DMS153 treated with DMSO at 0.1 percent for 48 hours (cell line): ENCODE measurements around the gene PROCR.
"Not testable (repeated sequence)": the region's sequence is repeated elsewhere in the genome, so short reads cannot be mapped to it uniquely, and the experiment has no call there.

ENCODE experiments used
- DNase-seq: peaks from one replicate; lab custom pipeline; 2025; ENCODE audit not compliant: unreplicated experiment; lab: John Stamatoyannopoulos, UW

PROCR gene

DNA sequence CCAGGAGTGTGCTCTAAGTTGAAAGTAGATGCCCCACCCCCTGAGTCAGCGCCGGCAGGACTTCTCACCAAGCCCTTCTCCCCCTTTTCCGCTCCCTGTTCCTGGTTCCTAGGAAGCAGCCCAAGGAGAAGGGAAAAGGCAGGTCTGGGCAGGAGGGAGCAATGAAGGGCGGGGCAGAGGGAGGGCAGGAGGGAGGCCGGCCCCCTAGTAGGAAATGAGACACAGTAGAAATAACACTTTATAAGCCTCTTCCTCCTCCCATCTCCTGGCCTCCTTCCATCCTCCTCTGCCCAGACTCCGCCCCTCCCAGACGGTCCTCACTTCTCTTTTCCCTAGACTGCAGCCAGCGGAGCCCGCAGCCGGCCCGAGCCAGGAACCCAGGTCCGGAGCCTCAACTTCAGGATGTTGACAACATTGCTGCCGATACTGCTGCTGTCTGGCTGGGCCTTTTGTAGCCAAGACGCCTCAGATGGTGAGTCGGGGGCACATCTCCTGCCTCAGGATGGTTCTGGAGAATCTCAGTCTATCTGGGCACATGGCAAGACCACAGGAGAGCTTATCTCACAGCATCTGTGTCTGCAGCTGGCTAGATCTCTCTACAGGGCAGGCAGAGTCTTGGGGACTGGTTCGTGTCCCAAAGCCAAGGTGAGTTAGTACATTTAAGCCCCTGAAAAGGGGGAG is at the start of gene PROCR:
Gene PROCR (plus strand): TSS at position 320 of the 681 bp plus-strand sequence. CDS start 83 bp downstream, at position 403.
- DNase-seq, result peak; percentile 12

DNA sequence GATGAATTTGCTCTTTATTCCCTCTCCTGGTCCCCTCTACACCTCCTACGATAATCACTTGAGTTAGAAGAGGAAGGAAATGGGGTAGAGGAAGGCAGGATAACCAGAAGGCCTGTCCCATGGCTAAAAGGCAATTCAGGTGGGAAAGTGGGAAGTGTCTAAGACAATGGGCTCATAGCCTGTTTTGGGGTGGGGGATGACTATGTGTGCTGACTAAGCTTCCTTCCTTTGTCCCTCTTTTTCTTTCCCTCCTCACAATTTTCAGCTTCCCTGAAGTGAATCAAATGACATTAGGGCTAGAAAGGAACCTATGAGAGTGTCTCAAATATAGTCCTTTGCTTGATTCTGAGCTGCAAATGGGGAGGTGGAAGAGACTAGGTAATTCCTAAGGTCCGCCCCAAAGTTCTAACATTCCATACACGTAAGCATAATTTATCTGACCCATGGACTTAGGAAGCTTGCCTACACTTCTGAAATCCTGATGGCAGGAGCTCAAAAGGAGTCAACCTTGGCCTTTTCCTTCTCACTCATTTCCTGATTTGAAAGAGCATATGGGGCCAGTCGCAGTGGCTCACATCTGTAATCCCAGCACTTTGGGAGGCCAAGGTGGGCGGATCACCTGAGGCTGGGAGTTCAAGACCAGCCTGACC is 49.0 kb upstream of the PROCR start:
- DNase-seq, result no peak

DNA sequence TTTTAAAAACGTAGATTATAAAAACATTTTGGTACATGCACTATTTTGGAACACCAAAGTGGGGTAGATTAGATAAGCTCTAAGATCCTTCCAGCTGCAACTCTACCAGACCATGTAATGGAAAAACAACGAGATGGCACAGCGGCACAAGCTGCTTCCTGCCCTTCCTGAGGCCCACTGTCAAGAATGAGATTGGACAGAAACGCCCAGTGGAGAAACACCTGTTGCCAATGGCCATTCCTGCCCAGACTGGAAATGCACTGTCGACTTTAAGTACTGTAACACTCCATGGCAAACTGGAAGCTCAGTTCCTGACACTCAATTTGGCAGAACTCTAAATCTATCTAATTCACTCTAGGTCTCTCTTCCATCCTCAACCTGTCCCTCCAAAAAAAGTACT is 46.1 kb upstream of the PROCR start:
- no peak for DNase-seq

DNA sequence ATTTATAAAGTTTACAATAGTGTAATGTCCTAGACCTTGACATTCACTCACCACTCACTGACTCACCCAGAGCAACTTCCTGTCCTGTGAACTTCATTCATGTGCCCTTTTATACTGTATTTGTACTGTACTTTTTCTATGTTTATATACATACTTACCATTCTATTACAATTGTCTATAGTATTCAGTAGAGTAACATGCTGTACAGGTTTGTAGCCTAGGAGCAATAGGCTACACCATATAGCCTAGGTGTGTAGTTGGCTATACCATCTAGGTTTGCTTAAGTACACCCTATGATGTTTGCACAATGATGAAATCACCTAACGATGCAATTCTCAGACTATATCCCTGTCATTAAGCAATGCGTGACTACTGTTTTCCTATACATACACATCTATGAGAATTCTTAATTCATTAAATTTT is 42.2 kb upstream of the PROCR start:
- DNase-seq, result no peak

DNA sequence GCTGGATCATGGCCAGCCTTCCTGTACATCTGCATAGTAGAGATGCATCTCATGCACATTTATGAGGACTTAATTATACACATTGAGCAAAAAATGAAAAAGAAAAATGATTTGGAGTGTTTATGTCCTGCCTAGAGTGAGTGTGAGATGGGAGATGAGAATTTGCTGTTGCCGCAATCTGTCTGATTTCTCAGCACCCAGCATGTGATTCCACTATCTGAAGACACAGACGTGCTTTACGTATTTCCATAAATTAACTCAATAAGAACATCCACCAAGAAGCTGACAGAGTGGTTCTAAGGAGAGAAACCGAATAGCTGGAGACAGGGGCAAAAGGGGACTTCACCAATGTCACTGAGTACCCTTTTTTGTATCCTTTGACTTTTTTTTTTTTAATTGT is 39.9 kb upstream of the PROCR start:
- no peak for DNase-seq

DNA sequence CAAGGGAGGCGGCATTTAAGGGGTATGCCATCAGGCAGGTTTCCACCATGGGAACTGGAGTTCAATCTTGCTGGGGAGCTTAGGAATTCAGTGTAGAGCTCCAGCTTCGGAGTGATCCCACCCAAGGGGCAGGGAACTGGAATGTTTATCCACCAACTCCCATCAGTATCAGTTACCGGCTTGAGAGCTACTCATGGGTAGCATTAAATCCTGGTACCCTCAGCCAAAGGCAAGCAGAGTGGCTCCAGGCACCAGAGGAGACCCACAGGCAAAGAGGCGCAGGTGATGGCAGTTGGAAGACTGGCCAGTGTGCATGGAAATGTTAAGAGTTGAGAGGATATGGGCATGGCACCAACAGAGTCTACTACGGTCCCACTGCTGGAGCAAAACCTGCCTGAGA is 38.8 kb upstream of the PROCR start:
- no peak for DNase-seq

DNA sequence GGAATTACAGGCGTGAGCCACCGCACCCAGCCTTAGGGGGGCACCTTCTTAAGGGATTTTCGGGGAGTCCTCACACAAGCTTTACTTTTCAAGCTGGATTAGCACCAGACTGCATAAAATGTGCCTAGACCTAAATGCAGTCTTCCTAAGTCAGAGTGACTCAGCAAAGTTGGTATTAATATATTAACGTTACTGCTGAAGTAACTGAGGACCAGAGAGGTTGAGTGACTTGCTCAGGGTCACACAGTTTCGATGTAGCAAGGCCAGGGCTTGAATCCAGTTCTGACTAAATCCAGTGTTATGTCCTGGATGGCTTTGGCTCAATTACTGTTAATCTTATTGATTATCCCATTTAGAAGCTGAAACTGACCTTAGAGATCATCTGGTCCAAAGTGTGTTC is 38.1 kb upstream of the PROCR start:
- no peak for DNase-seq

DNA sequence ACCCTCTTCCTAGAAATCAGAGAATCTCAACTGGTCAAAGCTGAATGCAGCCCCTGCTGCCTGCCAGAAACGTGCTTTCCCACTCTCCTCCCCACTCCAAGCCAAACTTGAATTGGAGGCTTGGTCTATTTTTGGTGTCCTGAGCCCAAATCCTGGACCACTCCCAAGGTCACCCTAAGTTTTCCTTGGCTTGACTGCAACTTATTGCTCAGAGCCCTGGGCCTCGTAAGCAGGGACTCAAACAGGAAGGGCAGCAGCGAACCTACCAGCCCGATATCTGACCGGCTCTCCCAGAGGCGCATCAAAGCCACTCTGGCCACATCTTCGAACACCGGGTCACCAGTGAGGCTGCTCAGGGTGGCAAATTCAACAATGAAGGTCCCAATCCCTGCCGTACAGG is 37.4 kb upstream of the PROCR start:
- DNase-seq, result no peak

DNA sequence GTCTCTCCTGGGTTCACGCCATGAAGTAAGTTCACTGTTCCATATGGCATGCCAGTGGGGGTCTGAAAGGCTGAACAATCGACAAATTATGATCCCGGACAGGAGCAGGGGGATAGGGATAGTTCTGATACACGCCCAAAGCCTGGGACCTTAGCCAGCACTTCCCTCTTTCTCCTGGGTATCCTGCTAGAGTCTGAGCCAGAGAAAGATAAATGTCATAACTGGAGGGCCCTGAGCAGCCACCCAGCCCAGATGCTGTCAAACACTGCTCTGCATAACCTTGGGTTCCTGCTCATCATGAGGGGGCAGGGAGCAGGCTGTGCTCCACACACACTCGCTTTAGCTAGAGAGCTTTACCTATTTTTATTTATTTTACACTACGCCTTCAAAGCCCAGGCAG is 37.0 kb upstream of the PROCR start:
- no peak for DNase-seq

DNA sequence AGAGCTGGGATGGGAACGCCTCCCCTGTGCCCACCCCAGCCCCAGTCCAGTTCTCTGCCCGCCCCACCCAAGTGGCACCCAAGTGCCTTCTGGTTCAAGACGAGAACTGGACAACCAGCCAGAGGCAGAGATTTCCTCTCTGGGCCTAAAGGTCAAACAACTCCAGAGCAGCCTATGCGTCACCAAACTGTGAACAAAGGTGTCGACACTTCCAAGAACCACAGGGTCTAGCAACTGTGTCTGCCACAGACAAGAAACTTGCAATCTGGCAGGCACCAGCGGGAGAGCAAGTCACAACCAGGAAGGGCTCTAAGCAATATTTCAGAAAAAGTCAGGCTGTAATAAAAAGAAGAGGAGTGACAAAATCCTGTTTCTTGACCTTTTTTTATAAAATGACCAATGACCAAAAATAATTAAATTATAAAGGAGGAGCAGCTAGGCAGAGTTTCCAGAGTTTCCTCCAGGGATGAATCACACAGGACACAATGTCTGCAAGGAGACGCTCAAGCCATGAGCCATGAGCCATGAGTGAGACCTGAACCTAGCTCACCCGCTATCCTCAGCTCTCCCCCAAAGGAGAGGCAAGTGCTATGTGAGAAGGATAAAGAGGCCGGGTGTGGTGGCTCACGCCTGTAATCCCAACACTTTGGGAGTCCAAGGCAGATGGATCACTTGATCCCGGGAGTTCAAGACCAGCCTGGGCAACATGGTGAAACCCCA is 35.8 kb upstream of the PROCR start:
- no peak for DNase-seq

DNA sequence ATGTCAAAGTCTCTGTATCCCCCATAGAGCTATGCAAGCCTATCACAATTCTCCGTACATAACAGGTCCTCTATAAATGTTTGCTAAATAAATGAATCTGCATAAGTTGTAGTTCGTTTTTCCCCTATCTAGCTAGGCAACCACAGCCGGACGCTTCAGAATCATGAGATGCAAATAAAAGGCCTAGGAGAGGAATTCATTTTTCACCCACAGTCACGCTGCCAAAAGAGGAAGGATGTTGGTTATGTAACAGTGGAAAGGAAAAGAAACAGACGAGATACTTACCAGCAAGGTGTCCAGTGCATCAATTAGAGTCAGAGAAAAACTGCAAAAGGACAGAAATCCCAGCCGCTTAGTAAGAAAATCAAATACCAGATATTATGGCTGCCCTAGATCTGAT is 27.2 kb upstream of the PROCR start:
- no peak for DNase-seq

DNA sequence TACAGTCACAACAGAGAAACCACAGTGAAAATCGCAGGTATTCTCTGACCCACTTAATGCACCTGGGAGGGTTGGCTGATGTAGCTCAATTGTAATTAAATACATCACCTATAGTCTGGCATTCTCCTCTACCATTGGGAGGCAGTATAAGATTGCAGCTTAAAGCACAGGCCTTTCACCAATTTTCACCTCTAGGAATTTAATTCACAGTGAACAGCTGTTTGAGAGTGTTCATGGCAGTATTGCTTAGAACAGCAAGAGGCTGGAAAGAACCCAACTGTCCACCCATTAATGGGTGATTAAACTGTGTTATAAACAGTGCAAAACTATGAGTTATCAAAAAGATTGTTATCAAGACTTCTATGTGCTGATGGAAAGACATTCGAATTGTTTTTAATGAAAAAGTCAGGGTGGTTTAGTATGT is 26.7 kb upstream of the PROCR start:
- DNase-seq, result peak; percentile 32

DNA sequence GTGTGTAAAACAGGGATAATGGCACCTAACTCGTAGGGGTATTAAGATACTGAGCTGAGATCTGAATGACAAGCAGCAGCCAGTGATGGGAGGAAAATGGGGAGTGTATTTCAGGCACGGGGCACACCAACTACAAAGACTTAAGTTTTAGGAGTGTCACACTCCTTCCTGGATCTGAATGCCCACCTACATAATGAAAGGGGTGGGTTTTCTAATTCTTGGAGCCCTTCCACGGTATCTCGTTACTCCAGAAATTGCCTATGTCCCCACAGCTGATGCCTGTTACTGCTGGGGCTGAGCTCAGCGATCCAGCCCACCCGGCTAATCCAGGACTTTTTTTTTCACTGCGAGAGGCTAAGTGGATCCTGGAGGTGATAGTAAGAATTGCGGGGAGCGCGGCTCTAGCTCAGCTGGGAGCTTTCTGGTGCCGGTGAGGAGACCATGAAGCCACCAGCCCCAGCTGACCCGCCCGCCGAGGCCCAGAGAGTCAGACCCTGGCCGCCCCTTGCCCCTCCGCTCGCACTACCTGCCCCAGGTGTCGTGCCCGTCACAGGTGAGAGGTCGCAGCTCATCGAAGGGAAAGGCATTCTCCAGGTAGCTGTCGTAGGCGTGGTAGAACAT is 25.5 kb upstream of the PROCR start:
- no peak for DNase-seq

DNA sequence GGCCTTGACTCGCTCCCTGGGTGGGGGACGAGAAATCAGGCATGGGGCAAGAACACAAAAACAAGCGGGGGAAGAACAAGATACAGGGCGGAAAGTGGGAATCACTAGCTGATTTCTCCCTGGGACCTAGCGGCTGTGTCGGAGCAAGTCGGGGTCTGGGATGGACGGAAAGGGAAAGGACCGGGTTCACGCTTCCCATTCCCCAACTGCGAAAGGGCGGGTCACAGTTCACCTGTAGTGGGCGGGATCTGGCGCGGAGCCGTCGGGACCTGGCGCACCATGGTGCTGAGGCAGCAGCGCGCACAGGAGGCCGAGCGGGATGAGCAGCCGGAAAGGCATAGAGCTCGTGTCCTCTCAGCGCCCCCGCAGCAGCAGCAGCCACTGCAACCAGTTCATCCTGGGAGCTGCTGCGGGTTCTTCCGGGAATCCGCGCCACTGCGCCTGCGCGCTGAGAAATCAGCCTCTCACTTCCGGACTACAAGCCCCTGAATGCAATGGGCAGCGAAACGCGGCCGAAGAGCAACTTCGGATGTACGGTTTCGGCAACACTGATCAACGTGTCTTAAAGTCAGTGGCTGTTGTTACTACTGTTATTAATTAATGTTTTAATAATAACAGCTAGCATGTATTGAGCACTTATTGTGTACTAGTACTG is 24.8 kb upstream of the PROCR start, which contains the start of gene EDEM2:
Gene EDEM2 (minus strand): TSS at position 417 of the 655 bp plus-strand sequence. CDS start 78 bp downstream, at position 339.
- DNase-seq, result peak; percentile 91

DNA sequence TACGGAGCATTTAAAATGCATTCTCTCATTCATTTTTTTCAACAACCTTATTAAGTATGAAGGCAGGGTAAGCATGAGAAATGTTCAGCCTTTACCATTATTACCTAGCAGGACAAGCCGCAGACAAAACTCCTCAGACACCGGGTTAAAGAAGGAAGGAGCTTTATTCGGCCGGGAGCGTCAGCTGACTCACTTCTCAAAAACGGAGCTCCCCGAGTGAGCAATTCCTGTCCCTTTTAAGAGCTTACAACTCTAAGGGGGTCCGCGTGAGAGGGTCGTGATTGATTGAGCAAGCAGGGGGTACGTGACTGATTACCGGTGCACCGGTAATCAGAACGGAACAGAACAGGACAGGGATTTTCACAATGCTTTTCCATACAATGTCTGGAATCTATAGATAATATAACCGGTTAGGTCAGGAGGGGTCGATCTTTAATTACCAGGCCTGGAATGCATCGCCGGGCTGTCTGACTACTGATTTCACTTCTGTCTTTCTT is 24.2 kb upstream of the PROCR start:
- DNase-seq, result not testable (repeated sequence)

DNA sequence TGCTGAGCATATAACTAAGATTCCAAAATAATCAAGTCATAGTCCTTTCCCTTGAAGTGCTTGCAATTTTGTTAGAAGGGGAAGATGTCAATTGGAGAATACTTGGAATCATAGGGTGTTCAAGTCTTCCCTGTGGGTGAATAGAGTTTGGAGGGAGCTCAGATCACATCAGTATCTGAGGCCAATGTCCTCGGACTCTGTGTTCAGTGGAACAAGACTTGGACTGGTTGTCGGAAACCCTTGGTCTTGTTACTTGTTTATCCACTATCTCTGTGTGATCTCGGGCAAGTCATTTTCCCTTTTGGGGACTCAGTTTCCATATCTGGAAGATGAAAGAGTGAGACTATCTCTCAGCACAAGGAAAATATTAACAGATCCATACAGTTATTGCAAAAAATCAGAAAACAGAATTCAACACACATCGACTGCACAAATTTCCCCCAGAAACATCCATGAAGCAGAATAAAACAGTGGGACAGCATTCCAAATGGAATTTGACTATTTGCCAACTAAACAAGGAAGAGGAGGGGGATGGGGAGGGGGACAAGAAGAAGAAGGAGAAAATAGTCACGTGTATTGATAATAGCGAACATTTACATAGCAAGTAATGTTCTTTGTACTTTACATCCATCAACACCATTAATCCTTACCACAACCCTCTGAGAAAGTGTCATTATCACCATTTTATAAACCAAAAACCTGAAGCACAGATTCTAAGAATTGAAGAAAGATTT is 20.9 kb upstream of the PROCR start:
- DNase-seq, result no peak

DNA sequence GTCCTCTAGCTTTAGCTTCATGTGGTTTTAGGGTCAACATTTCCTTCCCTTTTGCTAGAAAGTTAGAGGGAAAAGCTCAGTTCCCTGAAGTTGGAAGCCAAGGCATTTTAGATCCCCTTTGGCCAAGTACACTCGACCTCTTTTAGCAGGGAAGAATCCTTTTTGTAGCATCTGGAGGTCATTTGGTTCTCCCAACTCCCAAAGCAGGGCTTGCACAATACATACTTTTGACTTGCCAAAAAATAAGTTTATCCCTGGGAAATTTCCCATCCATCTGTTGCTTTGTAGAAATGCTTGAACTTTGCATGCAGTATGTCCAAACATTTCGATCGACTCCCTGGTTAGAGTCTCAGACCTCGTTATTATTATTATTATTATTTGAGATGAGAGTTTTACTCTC is 20.1 kb upstream of the PROCR start:
- DNase-seq, result no peak

DNA sequence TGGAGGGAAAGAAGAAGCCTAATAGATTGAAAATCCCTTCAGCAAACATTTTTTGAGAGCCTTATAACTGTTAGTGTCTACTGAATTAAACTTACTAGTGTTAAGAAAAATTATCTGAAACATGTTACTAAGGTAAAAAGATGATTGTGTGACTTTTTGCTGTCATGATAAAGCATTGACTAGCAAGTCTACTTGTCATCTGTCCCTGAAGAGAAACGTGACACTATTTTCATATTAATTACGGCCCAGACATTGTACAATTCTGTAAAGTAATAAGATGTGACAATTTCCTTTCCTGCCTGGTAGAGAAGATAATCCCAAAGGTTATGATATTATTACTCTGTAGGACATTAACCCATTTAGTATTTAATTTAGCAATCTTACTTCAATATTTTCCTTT is 15.9 kb upstream of the PROCR start:
- no peak for DNase-seq

DNA sequence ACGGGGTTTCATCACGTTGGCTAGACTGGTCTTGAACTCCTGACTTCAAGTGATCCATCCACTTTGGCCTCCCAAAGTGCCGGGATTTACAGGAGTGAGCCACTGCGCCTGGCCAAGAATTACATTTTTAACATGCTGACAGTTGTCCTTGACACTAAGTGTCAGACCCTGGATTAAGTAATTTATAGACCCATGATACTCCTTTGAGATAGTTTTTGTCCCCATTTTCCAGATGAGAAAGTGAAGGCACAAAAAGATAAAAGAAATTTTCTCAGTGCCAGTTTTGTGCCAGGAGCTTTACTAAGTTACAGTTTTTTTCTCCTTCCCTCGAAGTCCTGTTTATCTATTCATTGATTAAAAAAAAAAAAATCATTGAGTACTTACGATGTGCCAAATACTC is 14.9 kb upstream of the PROCR start:
- DNase-seq, result no peak

DNA sequence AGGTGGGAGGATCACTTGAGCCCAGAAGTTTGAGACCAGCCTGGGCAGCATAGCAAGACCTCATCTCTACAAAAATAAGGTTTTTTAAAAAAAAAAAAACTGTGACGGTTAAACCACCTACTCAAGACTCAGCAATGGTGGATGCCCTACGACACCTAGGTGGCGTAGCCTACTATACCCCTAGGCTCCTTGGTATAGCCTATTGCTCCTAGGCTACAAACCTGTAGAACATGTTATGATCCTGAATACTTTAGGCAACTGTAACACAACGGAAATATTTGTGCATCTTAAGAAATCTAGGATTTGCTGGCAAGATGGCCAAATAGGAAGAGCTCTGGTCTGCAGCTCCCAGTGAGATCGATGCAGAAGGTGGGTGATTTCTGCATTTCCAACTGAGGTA is 11.5 kb upstream of the PROCR start:
- not testable (repeated sequence) for DNase-seq
